Measurements from ENCODE around the gene SHLD1.

GRCh38 chr20:5900908-5901307 is 150.7 kb downstream of the SHLD1 start:
- TF ChIP-seq, protein P1, sequence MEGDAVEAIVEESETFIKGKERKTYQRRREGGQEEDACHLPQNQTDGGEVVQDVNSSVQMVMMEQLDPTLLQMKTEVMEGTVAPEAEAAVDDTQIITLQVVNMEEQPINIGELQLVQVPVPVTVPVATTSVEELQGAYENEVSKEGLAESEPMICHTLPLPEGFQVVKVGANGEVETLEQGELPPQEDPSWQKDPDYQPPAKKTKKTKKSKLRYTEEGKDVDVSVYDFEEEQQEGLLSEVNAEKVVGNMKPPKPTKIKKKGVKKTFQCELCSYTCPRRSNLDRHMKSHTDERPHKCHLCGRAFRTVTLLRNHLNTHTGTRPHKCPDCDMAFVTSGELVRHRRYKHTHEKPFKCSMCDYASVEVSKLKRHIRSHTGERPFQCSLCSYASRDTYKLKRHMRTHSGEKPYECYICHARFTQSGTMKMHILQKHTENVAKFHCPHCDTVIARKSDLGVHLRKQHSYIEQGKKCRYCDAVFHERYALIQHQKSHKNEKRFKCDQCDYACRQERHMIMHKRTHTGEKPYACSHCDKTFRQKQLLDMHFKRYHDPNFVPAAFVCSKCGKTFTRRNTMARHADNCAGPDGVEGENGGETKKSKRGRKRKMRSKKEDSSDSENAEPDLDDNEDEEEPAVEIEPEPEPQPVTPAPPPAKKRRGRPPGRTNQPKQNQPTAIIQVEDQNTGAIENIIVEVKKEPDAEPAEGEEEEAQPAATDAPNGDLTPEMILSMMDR (optimal IDR thresholded peaks at IDR 0.05 in 1 of 3, IDR thresholded peaks at IDR 0.05 in 1 of 3, conservative IDR thresholded peaks at IDR 0.05 in 1 of 3; ENCODE audit: extremely low read depth in 1 of 3, insufficient read depth in 2 of 3, low read length in 3 of 3): no peak
- TF ChIP-seq EZH2 (IDR thresholded peaks at IDR 0.05; ENCODE audit: low read length): no peak

Data from keratinocyte (primary cell).